Sigmoid colon (tissue), 4 donors: ENCODE data around the gene CACNA2D3.

ENCODE experiments used
- EP300 ChIP-seq, 4 donors: sonication (generic); formaldehyde crosslinking; IDR thresholded peaks; one replicate each; pipeline ENCODE4 v1.6.1; 2017; ENCODE audit warnings: antibody characterized with exemption in 4 of 4
- POLR2A ChIP-seq, 2 donors: fragments of 450-650 bp; IDR thresholded peaks; one replicate each; pipeline ENCODE4 v1.6.1; 2016; ENCODE audit warnings: antibody characterized with exemption in 2 of 2, mild to moderate bottlenecking in 2 of 2, moderate library complexity in 2 of 2
- POLR2AphosphoS5 ChIP-seq, 4 donors: sonication (generic); formaldehyde crosslinking; IDR thresholded peaks; one replicate each; pipeline ENCODE4 v1.6.1; 2017; ENCODE audit warnings: antibody characterized with exemption in 4 of 4
- TF ChIP-seq, protein P1 (sequence below), 4 experiments: fragments of 450-650 bp in 3 of 4; fragments of 200-600 bp in 1 of 4; IDR thresholded peaks; one replicate each; pipeline ENCODE4 v1.5.1; 2016 to 2019; ENCODE audit warnings: antibody characterized with exemption in 4 of 4, mild to moderate bottlenecking in 3 of 4, moderate library complexity in 2 of 4

DNA sequence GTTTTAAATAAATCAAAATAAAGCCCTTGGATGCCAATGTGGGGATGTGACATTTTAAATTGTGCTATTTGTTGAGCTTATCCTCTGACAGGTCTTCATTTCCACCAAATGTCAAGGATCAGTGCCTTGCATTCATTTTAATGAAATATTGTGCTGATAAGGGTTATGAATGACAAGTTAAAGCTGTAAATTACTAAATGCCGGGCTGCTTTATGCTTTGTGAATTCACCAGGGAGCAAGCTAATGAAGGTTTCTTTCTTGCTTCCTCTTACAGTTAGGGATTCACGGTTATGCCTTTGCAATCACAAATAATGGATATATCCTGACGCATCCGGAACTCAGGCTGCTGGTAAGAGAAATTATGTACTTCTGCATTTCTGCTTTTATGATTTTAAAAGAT is 723.8 kb downstream of the CACNA2D3 start:
- TF ChIP-seq, protein P1, sequence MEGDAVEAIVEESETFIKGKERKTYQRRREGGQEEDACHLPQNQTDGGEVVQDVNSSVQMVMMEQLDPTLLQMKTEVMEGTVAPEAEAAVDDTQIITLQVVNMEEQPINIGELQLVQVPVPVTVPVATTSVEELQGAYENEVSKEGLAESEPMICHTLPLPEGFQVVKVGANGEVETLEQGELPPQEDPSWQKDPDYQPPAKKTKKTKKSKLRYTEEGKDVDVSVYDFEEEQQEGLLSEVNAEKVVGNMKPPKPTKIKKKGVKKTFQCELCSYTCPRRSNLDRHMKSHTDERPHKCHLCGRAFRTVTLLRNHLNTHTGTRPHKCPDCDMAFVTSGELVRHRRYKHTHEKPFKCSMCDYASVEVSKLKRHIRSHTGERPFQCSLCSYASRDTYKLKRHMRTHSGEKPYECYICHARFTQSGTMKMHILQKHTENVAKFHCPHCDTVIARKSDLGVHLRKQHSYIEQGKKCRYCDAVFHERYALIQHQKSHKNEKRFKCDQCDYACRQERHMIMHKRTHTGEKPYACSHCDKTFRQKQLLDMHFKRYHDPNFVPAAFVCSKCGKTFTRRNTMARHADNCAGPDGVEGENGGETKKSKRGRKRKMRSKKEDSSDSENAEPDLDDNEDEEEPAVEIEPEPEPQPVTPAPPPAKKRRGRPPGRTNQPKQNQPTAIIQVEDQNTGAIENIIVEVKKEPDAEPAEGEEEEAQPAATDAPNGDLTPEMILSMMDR (IDR thresholded peaks at IDR 0.05): no peak
- no peak for TF ChIP-seq POLR2A (IDR thresholded peaks at IDR 0.05)
- no peak for TF ChIP-seq POLR2AphosphoS5 (IDR thresholded peaks at IDR 0.05)
- no peak for TF ChIP-seq EP300 (IDR thresholded peaks at IDR 0.05)
